Activated naive CD4-positive, alpha-beta T cell treated with anti-CD3 and anti-CD28 coated beads, Interleukin-2, amount 50 U/mL, for 24 hours (primary cell): ENCODE data around the gene PCDH1.

ENCODE experiments used
- H3K27ac Mint-ChIP-seq: one replicate; pipeline ENCODE4 v1.8.0; 2021; ENCODE audit warnings: mild to moderate bottlenecking, mixed read lengths
- H3K27me3 Mint-ChIP-seq: one replicate; pipeline ENCODE4 v1.8.0; 2021; ENCODE audit warnings: mixed read lengths
- H3K36me3 Mint-ChIP-seq: one replicate; pipeline ENCODE4 v1.8.0; 2021; ENCODE audit warnings: mixed read lengths
- H3K4me1 Mint-ChIP-seq: one replicate; pipeline ENCODE4 v1.8.0; 2021; ENCODE audit warnings: mixed read lengths
- H3K4me3 Mint-ChIP-seq: one replicate; pipeline ENCODE4 v1.8.0; 2021; ENCODE audit warnings: mild to moderate bottlenecking, mixed read lengths
- H3K9me3 Mint-ChIP-seq: one replicate; pipeline ENCODE4 v1.8.0; 2021; ENCODE audit warnings: mixed read lengths

The PCDH1 gene

GRCh38 chr5:141880961-141881801 lies 3.0 kb upstream of the PCDH1 start:
- no peak overlapping the region for H3K4me3 Mint-ChIP-seq
- H3K4me1 Mint-ChIP-seq, result peaks cover 23% of the 10 kb centered on the region
- no peak overlapping the region for H3K27ac Mint-ChIP-seq
- peaks cover 51% of the 10 kb centered on the region for H3K27me3 Mint-ChIP-seq
- H3K36me3 Mint-ChIP-seq, result no peaks in the 10 kb centered on the region
- H3K9me3 Mint-ChIP-seq, result no peaks in the 10 kb centered on the region

GRCh38 chr5:141879941-141880738 lies 1.9 kb upstream of the PCDH1 start:
- Mint-ChIP-seq H3K36me3 (no peaks in the 10 kb centered on the region), H3K9me3 (no peaks in the 10 kb centered on the region), H3K27me3 (peaks cover 50% of the 10 kb centered on the region), H3K4me1 (peaks cover 23% of the 10 kb centered on the region), H3K27ac (peak overlapping the region; percentile 36), H3K4me3 (no peak overlapping the region)

GRCh38 chr5:141879426-141879759 lies 1.2 kb upstream of the PCDH1 start:
- no peaks in the 10 kb centered on the region for H3K9me3 Mint-ChIP-seq

GRCh38 chr5:141878711-141879425 lies 658 bp upstream of the PCDH1 start:
- peak overlapping the region; percentile 82 for H3K4me3 Mint-ChIP-seq
- H3K36me3 Mint-ChIP-seq, result no peaks in the 10 kb centered on the region
- peaks cover 22% of the 10 kb centered on the region for H3K4me1 Mint-ChIP-seq
- peak overlapping the region; percentile 13 for H3K27ac Mint-ChIP-seq
- no peaks in the 10 kb centered on the region for H3K9me3 Mint-ChIP-seq
- peaks cover 50% of the 10 kb centered on the region for H3K27me3 Mint-ChIP-seq

More at GRCh38 chr5:141879426-141879759, 1.2 kb upstream of the PCDH1 start:
- peak overlapping the region; percentile 13 for H3K27ac Mint-ChIP-seq
- H3K4me3 Mint-ChIP-seq, result peak overlapping the region; percentile 82
- peaks cover 23% of the 10 kb centered on the region for H3K4me1 Mint-ChIP-seq
- peaks cover 49% of the 10 kb centered on the region for H3K27me3 Mint-ChIP-seq
- no peaks in the 10 kb centered on the region for H3K36me3 Mint-ChIP-seq

GRCh38 chr5:141877356-141878185 lies 639 bp downstream of the PCDH1 start:
- no peak overlapping the region for H3K27ac Mint-ChIP-seq
- peaks cover 51% of the 10 kb centered on the region for H3K27me3 Mint-ChIP-seq
- H3K4me3 Mint-ChIP-seq, result peak overlapping the region; percentile 72
- peaks cover 20% of the 10 kb centered on the region for H3K4me1 Mint-ChIP-seq
- H3K9me3 Mint-ChIP-seq, result no peaks in the 10 kb centered on the region
- H3K36me3 Mint-ChIP-seq, result no peaks in the 10 kb centered on the region

- H3K36me3 Mint-ChIP-seq, result no peaks in the 10 kb centered on the region
- H3K9me3 Mint-ChIP-seq, result no peaks in the 10 kb centered on the region
- H3K27me3 Mint-ChIP-seq, result peaks cover 46% of the 10 kb centered on the region
- peaks cover 20% of the 10 kb centered on the region for H3K4me1 Mint-ChIP-seq
- peak overlapping the region; percentile 72 for H3K4me3 Mint-ChIP-seq
- H3K27ac Mint-ChIP-seq, result no peak overlapping the region
Measured at GRCh38 chr5:141876628-141877355, 1.4 kb downstream of the PCDH1 start.

GRCh38 chr5:141875795-141876627 lies 2.2 kb downstream of the PCDH1 start:
- Mint-ChIP-seq H3K27ac (no peak overlapping the region), H3K4me1 (peaks cover 20% of the 10 kb centered on the region), H3K4me3 (peak overlapping the region; percentile 56)

GRCh38 chr5:141875022-141875740 lies 3.0 kb downstream of the PCDH1 start:
- Mint-ChIP-seq H3K9me3 (no peaks in the 10 kb centered on the region), H3K4me3 (peak overlapping the region; percentile 6), H3K36me3 (no peaks in the 10 kb centered on the region), H3K4me1 (peaks cover 20% of the 10 kb centered on the region), H3K27ac (no peak overlapping the region), H3K27me3 (peaks cover 40% of the 10 kb centered on the region)

More at GRCh38 chr5:141875795-141876627, 2.2 kb downstream of the PCDH1 start:
- Mint-ChIP-seq H3K9me3 (no peaks in the 10 kb centered on the region), H3K36me3 (no peaks in the 10 kb centered on the region), H3K27me3 (peaks cover 42% of the 10 kb centered on the region)

- Mint-ChIP-seq H3K9me3 (no peaks in the 10 kb centered on the region), H3K27ac (no peak overlapping the region), H3K36me3 (no peaks in the 10 kb centered on the region), H3K27me3 (peaks cover 36% of the 10 kb centered on the region), H3K4me3 (no peak overlapping the region), H3K4me1 (peaks cover 20% of the 10 kb centered on the region)
Measured at GRCh38 chr5:141874262-141874964, 3.8 kb downstream of the PCDH1 start.

GRCh38 chr5:141873933-141874261 lies 4.3 kb downstream of the PCDH1 start:
- no peak overlapping the region for H3K27ac Mint-ChIP-seq
- peaks cover 15% of the 10 kb centered on the region for H3K4me1 Mint-ChIP-seq
- peaks cover 32% of the 10 kb centered on the region for H3K27me3 Mint-ChIP-seq
- H3K9me3 Mint-ChIP-seq, result no peaks in the 10 kb centered on the region
- H3K4me3 Mint-ChIP-seq, result no peak overlapping the region
- H3K36me3 Mint-ChIP-seq, result no peaks in the 10 kb centered on the region

GRCh38 chr5:141872496-141873356 lies 5.5 kb downstream of the PCDH1 start:
- no peak overlapping the region for H3K27ac Mint-ChIP-seq
- H3K9me3 Mint-ChIP-seq, result no peaks in the 10 kb centered on the region
- no peak overlapping the region for H3K4me3 Mint-ChIP-seq
- H3K27me3 Mint-ChIP-seq, result peaks cover 32% of the 10 kb centered on the region
- no peaks in the 10 kb centered on the region for H3K36me3 Mint-ChIP-seq
- peaks cover 13% of the 10 kb centered on the region for H3K4me1 Mint-ChIP-seq

- Mint-ChIP-seq H3K4me3 (no peak overlapping the region), H3K27ac (no peak overlapping the region), H3K36me3 (no peaks in the 10 kb centered on the region), H3K9me3 (no peaks in the 10 kb centered on the region), H3K4me1 (peaks cover 4% of the 10 kb centered on the region), H3K27me3 (peaks cover 26% of the 10 kb centered on the region)
Measured at GRCh38 chr5:141871870-141872269, 6.3 kb downstream of the PCDH1 start.
